KG1 (cell line): ENCODE data around the gene RIPOR3.
A peak's percentile ranks its signal among the peaks of the same experiment; 100 is the strongest.

Experiments
- DNase-seq: peaks from one replicate; lab custom pipeline; 2025; lab: John Stamatoyannopoulos, UW

RIPOR3 gene, protein sequence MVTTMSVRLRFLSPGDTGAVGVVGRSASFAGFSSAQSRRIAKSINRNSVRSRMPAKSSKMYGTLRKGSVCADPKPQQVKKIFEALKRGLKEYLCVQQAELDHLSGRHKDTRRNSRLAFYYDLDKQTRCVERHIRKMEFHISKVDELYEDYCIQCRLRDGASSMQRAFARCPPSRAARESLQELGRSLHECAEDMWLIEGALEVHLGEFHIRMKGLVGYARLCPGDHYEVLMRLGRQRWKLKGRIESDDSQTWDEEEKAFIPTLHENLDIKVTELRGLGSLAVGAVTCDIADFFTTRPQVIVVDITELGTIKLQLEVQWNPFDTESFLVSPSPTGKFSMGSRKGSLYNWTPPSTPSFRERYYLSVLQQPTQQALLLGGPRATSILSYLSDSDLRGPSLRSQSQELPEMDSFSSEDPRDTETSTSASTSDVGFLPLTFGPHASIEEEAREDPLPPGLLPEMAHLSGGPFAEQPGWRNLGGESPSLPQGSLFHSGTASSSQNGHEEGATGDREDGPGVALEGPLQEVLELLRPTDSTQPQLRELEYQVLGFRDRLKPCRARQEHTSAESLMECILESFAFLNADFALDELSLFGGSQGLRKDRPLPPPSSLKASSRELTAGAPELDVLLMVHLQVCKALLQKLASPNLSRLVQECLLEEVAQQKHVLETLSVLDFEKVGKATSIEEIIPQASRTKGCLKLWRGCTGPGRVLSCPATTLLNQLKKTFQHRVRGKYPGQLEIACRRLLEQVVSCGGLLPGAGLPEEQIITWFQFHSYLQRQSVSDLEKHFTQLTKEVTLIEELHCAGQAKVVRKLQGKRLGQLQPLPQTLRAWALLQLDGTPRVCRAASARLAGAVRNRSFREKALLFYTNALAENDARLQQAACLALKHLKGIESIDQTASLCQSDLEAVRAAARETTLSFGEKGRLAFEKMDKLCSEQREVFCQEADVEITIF

GRCh38 chr20:50690650-50691572 lies at the start of gene RIPOR3:
RIPOR3 (minus strand) TSS chr20:50691542; CDS start chr20:50691128, 414 bp downstream.
- DNase-seq = no peak

- no peak for DNase-seq
Measured at GRCh38 chr20:50737352-50737751, 46.0 kb upstream of the RIPOR3 start.

DNA sequence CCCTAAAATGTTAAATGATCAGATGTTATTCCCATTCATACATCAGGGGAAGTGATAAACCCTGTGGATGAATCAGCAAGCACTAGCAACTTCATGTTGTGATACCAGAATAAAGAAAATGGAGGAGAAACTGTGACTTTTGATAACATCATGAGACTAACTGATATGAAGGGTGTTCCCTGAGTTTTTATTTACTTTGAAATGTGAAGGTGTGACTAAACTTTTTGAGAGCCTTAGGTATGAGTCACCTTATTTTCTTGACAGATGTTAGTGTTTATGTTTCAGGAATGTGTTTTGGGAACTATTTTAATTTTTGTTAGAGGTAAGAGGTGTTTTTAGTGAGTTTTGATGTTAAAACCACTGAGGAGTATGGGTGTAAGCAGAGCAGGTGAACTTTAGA lies 44.5 kb upstream of the RIPOR3 start:
- no peak for DNase-seq

GRCh38 chr20:50734730-50735679 lies 43.7 kb upstream of the RIPOR3 start:
- DNase-seq = no peak

- DNase-seq = no peak
Measured at GRCh38 chr20:50733644-50734349, 42.5 kb upstream of the RIPOR3 start.

DNA sequence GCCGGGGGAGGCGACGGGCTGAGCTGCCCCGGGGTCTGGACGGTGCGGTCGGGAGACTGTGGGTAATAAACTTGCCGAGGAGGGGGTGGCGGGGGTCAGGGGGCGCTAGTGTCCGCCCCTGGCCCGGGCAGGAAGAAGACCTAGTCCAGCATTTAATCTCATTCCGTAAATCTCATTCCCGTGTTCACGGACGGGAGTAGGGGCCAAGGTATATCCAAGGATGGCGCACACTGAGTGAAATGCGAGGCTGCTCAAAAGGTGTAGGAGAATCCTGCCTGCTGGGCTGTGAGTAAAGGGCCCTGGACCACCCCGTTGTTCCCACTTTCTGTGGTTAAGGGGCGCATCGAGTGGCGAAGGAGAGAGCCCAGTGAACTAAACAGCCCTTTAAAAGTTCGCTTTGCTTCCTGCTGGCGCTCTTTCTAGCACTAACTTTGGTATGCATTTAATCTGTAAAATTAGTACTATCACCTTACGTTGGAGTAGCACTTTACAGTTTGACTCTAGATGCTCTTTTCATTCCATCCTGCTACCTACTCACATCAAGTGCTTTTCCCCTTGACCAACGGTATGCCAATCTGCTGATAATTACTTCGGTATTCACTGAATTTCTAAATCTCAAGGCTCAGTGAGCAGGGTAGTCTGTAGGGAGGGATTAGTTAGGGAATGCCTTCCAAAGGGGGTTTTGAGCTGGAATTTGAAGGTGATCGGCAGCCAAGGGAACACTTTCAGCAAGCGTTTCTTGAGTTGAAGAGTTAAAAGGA lies 40.8 kb upstream of the RIPOR3 start:
- DNase-seq = no peak

DNA sequence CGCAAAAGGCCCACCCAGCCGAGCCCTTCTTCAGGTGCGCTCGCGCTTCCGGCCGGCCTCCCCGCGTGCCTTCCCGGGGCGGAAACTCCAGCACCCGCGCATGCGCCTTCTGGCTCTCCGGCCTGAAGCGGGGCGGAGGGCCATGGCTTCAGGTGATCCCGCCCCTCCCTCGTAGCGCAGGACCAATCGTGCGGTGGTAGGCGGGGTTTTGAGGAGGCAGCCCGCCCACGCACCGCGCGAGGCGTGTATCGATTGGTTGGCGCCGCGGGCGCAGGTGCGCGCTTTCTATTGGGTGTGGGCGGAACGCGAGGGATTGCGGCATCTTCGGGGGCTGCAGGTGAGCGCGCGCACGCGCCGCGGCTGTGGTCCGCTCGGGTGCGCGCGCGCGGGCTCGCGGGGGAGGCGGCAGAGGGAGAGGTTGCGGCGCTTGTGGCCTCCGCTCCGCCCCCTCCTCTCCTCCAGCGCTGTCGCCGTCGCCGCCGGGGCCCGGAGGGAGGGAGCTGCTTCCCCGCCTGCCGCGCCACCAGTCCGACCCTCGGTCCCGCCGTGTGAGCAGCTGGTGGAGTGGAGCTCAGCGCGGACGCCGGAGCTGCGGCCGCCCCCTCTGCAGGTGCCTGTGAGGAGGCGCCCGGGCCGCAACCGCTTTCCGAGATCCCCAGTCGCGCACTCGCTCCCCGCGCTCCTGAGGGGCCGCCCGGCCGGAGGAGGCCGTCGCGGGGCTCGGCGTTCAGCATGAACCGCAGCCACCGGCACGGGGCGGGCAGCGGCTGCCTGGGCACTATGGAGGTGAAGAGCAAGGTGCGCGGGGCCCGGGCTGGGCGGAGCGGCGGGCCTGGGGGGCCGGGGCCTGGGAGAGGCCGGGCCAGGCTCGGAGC lies 40.0 kb upstream of the RIPOR3 start, which contains the start of gene PARD6B:
TSS of gene PARD6B (plus strand) at position 526 of the 875 bp plus-strand sequence. CDS start at position 733, 207 bp downstream.
- peak; percentile 97 for DNase-seq

GRCh38 chr20:50730765-50731054 lies 39.4 kb upstream of the RIPOR3 start:
- no peak for DNase-seq

DNA sequence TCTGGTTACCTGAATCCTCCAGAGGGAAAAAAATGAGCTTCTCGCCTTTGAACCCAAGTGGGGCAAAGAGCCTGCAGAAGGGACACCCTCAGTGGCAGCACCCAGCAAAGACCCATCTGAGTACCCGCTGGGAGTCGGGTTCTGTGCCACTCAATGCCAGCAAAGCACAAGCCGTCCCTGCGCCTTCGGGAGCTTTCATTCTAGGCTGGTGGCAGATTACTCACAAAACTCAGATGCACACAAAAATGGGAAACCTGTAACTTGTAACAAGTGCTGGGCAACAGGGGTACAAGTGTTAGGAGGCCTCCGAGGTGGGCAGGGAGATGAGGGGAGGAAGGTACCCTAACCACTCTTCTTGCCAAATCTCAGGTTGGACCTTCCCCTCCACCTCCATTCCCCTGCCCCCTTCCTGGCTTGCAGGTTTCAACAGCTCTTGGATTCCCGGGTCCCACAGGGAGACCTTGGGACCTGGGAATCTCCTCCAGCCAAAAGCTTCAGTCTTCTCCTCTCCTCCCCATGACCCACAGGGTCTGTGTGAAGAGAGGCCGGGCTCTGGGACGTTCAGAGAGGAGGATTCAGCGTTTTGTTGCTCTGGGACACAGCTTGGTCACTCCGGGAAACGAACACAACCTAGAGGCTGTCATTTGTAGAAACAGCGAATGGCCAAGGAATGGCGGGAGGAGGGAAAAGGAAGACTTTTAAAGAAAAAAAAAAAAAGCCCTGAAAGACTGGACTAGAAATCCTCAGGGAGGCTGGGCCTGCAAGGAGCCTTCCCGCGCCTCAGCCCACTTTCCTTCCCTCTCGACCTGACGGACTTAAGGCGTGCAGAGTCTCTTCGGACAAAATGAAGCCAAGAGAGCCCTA lies 38.8 kb upstream of the RIPOR3 start:
- no peak for DNase-seq

- DNase-seq = no peak
Measured at GRCh38 chr20:50728981-50729874, 37.9 kb upstream of the RIPOR3 start.

DNA sequence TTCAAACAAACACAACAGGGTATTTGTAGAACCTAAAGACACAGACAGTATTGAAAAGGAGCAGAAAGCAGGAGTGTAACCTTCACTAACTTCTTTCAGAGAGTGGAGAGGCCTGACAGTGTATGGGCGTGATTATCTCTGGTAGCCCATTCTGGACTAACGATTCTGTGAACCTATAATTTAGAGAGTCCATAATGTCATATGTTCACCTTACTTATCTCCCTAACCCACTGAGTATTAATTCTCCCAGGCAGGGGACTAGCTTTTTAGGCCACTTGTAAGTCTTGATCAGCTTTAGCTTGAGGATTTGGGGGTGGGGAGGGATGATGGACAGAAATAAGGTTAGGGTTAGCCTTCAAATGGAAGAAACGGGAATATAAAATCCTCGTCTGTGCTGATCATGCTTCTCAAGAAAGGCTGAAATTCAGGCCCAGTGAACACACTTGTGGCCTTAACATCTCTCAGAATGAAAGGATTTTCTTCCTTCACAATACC lies 37.2 kb upstream of the RIPOR3 start:
- no peak for DNase-seq

DNA sequence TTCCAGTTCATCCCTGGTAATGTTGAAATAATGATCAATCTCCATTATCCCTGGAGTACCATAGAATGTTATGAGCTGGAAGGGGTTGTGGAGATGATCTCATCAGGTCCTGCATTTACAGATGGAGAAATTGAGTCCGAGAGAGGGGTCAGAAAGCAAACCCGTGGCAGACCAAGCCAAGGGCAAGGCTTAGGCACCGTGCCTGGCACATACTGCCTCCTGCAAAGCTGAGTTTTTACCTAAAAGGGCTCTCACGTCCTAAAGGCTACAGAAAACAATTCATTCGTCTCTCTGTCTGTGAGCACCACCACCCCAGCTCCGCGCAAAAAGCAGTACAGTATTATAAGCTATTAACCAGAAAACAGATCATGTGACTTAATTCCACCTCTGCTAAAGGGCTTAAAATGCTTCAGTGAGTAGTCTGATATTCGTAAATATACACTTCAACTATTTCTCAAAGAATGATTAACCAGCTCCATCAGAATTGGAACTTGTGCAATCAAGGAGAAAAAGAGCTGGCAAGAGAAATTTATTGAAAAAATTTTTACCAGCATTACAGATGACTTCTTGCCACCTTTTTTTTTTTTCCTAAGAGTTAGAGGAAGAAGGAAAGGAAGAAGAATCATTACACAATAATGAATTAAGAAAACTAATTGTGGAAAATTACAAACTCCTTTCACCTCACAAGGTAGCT lies 36.6 kb upstream of the RIPOR3 start:
- DNase-seq = no peak

DNA sequence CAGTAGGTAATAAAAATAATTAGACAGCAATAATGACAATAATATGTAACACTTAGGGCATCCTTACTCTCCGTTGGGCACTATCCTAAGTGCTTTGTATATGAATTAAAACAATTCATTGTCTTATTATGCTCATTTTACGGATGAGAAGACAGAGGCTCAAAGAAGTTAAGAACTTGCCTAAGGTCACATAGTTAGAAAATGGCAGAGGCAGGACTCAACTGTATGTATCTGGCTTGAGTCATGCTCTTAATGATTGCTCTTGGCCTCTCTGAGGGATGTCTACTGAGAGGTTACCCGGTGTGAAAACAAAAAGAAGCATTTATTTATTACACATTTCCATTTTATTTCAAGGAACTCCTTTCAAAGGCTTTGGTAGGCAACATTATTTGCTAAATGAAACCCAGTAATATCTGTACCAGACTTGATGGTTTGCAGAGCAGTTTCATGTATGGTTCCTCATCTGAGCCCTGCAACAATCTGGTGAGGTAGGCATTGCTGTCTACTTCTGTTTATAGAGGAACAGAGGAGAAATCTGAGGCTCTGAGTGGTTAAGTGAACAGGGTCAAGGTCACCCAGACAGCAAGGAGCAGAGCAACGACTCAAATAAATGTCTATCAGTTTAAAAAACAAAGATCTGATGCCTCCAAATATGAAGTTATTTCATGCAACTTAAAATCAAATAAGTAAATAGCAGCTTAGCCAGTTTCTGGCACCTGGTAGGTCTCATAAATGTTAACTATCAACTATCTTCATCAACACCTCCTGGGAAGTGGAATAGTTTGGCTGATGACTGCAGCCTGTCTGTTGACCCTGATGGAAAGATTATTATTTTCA lies 35.8 kb upstream of the RIPOR3 start:
- DNase-seq = no peak

DNA sequence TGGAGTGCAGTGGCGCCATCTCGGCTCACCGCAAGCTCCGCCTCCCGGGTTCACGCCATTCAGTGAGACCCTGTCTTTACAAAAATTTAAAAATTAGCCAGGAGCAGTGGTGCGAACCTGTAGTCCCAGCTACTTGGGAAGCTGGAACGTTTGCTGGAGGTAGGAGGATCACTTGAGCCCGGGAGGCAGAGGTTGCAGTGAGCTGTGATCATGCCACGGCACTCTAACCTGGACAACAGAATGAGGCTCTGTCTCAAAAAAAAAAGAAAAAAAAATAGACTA lies 34.3 kb upstream of the RIPOR3 start:
- DNase-seq = no peak
